ENCODE results near the gene POLR1A.
A peak's percentile ranks its signal among the peaks of the same experiment; 100 is the strongest.

POLR1A gene

DNA sequence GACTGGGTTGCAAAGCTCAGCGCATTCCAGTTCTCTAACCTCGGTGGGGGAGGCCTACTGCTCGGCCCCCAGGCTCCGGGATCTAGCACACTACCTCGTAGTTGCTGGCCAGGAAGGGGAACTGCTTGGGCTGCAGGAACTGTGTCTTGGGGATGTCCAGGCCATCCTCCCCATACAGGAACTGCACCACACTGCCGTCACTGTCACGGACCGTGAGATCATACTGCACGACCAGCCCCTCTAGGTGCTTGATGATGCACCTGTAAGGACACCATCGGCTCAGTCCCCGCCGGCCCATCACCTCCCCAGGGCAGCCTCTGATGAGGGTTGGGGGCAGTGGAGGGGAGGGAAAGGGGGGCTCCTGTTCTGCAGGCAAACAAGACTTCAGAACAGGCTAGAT, 61.6 kb downstream of the POLR1A start:
- Mint-ChIP-seq H3K9me3 (no peaks in the 10 kb centered on the region), H3K36me3 (ENCODE audit: low read depth) (peaks cover 57% of the 10 kb centered on the region), H3K4me1 (ENCODE audit: low read depth) (peaks cover 32% of the 10 kb centered on the region), H3K27ac (no peak overlapping the region), H3K4me3 (no peak overlapping the region), H3K27me3 (ENCODE audit: low read depth) (no peaks in the 10 kb centered on the region)

DNA sequence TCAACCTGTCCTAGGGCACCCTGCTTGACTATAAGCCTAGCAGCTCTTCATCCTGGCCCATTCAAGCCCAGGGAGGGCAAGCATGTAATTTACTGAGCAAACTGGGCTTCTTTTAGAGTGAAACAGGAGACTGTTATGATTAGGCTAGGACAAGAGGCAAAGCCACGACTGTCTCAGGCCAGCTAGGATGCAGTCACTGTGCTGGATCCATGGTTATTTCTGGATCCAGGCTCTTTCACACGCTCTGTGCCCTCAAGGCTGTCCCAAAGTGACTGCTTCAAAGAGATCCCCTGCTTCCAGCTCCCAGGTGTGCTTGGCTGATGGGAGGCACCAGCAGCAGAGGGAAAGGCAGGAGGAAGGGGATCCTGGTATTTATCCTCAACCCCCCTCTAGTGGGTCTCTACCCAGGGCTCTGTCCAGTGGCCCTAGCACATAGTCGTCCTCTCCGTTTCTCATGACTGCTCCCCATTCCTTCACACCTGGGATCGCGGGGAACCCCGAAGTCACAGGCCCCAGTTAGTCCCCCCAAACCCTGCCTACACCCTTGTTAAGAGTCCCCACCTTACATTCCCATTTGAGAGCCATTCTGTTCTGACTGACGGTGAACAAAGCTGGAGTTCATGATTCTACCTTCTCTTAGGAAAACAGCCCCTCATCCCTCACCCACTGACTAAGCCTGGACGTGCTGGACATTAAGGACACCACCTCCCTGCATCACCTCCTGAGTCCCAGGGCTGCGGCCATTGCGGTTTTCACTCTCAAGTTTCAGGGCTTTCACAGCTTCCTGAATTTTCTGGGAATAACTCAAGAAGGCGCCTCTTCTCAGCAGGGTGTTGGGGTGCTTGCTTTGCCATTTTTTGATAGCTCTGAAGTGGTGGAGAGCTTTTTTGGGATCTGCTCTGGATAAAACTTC, 63.2 kb downstream of the POLR1A start:
- Mint-ChIP-seq H3K4me1 (ENCODE audit: low read depth) (peaks cover 46% of the 10 kb centered on the region), H3K4me3 (no peak overlapping the region), H3K27me3 (ENCODE audit: low read depth) (no peaks in the 10 kb centered on the region), H3K36me3 (ENCODE audit: low read depth) (peaks cover 63% of the 10 kb centered on the region), H3K9me3 (no peaks in the 10 kb centered on the region), H3K27ac (peak overlapping the region; percentile 60)

DNA sequence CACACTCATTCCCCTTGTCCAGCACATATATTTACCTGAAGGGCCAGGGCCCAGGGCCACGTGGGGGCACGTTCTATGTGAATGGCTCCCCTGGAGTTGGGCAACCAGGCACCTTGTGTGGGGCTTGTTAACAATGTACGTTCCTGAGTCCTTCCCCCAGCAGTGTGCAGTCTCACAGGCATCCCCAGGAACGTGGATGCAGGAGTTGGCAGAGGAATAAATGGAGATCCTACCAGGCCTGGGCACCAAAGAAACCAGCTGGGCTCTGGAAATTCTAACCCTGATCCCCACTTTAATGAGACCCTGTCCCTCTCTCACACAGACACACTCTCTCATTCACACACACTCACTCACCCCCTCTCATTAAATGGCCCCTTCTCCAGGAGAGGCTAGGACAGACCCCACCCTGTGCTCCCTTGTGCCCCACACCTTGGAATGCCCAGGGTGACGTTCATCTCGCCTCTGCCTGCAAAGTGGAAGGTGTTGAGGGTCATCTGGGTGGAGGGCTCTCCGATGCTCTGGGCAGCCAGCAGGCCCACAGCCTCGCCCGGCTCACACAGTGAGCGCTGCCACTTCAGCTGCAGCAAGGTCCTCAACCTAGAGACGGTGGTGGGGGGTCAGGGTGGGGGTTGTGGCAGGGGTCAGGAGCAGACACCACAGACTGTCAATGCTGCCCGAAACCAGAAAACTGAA, 65.6 kb downstream of the POLR1A start:
- Mint-ChIP-seq H3K27ac (peak overlapping the region; percentile 9), H3K27me3 (ENCODE audit: low read depth) (no peaks in the 10 kb centered on the region), H3K9me3 (no peaks in the 10 kb centered on the region), H3K36me3 (ENCODE audit: low read depth) (peaks cover 56% of the 10 kb centered on the region), H3K4me1 (ENCODE audit: low read depth) (peaks cover 69% of the 10 kb centered on the region), H3K4me3 (no peak overlapping the region)

DNA sequence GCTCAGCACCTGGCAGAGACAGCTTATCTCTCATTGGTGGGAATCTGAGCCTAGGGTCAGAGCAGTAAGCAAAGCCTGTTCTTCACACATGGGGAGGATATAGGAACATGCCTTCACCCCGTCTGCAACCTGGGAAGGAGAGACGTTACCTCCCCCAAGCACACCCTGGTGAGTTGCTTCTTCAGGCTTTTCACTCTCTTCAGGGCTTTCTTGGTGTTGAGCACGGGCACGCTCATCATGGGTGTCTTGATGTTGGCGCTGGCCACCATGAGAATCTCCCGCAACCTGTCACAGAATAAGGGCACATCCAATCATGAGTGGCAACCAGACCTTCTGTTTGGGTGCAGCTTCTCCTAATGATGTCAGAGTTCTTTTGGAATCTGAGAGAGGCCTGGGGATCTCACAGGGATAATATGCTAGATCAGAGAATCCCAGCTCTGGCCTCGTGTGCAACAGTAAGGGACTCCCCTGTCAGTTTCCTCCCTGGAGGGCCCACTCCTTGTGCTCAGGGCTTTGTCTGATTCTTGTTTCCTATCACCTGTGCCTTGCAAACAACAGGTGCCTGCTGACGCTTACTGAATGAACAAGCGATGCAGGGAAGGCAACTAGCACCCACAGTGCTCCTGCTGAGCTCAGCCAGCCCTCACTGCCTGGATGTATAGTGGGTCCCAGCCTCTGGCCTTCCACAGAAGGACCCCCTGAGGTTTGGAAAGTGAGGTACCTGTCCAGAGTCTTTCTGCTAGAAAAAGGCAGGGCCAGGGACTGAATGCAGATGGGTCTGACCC, 66.3 kb downstream of the POLR1A start:
- Mint-ChIP-seq H3K9me3 (no peaks in the 10 kb centered on the region), H3K4me1 (ENCODE audit: low read depth) (peaks cover 74% of the 10 kb centered on the region), H3K4me3 (no peak overlapping the region), H3K36me3 (ENCODE audit: low read depth) (peaks cover 53% of the 10 kb centered on the region), H3K27me3 (ENCODE audit: low read depth) (no peaks in the 10 kb centered on the region), H3K27ac (peak overlapping the region; percentile 99)

DNA sequence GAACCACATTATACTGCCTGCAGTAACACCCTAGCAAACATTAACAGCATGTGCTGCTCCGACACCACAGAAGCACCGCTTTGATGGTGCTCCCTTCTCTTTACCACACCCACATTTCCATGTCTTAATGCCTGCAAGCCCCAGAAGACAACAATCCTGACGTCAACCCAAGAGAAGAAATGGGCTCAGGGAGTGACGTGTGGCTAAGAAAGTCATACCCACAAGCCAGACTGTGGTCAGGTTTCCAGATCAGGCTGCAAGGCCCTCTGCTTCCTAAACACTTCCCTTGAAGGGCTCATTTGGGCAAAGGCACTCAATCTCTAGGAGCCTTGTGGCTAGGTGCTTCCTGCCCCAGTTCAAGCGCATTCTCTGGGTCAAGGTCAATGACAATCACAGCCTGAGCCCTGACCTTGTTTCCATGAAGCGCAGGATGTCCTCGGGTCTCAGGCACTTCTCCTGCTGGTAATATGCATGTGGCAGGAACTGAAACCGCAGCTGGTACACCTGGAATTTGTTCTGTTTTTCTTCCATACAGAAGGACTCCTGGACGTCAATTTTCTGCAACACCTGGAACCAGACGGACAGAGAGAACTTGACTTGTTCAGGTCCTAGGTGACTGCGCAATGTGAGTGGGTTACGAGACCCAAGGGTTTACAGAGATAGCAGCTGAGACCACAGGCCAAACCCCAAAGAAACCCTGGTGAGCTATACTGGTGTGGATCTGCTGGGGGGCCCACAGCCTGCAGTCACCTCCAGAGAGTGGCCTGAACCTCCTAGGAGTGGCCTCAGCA, 67.2 kb downstream of the POLR1A start:
- H3K27me3 Mint-ChIP-seq (ENCODE audit: low read depth) = no peaks in the 10 kb centered on the region
- peaks cover 57% of the 10 kb centered on the region for H3K36me3 Mint-ChIP-seq (ENCODE audit: low read depth)
- H3K4me1 Mint-ChIP-seq (ENCODE audit: low read depth) = peaks cover 80% of the 10 kb centered on the region
- no peaks in the 10 kb centered on the region for H3K9me3 Mint-ChIP-seq
- H3K27ac Mint-ChIP-seq = peak overlapping the region; percentile 99
- peak overlapping the region; percentile 82 for H3K4me3 Mint-ChIP-seq

DNA sequence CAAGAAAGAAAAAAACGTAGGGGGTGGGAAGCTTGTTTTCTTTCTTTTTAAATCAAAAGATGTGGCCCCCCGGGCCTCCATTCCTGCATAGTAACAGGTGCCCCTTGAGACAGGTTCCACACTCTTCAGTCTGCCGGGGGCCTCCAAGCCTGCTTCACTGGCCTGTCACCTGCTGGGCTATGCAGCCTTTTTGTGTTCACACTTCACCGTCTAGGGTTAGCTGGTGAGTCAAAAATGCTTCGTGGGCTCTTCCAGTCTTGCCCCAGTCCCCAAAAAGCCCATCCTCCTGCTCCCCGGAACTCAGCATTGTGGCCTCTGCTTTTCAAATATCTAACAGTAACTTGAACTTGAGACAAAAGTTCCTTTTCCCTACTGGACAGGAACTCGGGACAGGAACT, 67.9 kb downstream of the POLR1A start:
- Mint-ChIP-seq H3K27me3 (ENCODE audit: low read depth) (no peaks in the 10 kb centered on the region), H3K9me3 (no peaks in the 10 kb centered on the region), H3K27ac (peak overlapping the region; percentile 99), H3K4me3 (peak overlapping the region; percentile 82), H3K4me1 (ENCODE audit: low read depth) (peaks cover 79% of the 10 kb centered on the region), H3K36me3 (ENCODE audit: low read depth) (peaks cover 55% of the 10 kb centered on the region)

DNA sequence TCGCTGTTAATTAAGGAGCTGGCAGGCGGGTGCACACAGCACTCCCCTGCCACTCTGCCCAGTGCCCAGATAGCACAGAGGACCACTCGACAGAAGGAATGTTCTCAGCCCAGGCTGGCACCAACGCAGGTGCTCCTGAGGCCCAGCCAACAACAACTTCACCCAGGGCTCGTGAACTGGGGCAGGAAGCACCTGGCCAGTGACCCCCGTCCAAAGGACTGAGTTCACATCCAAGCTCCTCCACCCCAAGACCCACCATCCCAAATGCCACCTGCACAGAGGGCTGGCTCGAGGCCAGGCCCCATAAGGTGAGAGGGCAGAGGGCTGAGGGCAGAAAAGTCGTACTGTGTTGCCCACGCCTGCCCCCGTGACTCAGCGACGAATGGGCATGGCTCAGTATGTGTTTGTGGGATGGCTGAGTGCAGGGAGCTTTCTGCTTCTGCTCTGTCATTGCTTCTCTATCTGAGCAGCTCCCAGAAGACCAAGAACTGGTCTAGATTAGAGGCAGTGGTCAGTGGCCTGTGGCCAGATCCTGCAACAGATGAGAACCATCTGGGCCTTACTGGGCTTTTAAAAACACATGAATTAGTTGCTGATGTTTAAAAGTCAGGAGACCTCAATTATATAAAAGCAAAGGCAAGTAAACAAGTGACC, 68.4 kb downstream of the POLR1A start:
- Mint-ChIP-seq H3K4me3 (peak overlapping the region; percentile 59), H3K27me3 (ENCODE audit: low read depth) (no peaks in the 10 kb centered on the region), H3K36me3 (ENCODE audit: low read depth) (peaks cover 56% of the 10 kb centered on the region), H3K27ac (peak overlapping the region; percentile 99), H3K4me1 (ENCODE audit: low read depth) (peaks cover 77% of the 10 kb centered on the region), H3K9me3 (no peaks in the 10 kb centered on the region)

DNA sequence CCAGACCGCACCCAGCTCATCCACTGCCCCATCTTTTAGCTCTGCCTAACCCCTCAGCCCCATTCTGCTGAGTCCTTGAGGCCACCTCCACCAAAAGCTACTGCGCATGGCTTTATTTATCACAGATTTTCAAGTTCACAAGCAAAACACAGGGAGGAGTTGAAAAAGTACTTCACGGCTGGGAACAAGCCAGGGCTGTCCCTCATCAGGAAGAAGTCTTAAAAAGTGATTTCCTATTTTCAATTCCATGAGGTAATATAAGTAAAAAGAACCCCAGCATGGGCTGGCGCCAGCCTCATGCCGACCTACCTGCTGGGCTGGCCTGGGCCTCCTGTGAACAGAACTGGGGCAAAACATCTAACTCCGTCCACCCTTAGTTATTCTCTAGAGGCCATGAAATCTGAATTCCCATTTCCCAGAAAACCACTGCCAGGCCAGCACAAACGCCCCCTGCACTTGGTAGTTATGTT, 69.0 kb downstream of the POLR1A start:
- Mint-ChIP-seq H3K27ac (peak overlapping the region; percentile 99), H3K36me3 (ENCODE audit: low read depth) (peaks cover 56% of the 10 kb centered on the region), H3K27me3 (ENCODE audit: low read depth) (no peaks in the 10 kb centered on the region), H3K4me3 (peak overlapping the region; percentile 59), H3K9me3 (no peaks in the 10 kb centered on the region), H3K4me1 (ENCODE audit: low read depth) (peaks cover 80% of the 10 kb centered on the region)

DNA sequence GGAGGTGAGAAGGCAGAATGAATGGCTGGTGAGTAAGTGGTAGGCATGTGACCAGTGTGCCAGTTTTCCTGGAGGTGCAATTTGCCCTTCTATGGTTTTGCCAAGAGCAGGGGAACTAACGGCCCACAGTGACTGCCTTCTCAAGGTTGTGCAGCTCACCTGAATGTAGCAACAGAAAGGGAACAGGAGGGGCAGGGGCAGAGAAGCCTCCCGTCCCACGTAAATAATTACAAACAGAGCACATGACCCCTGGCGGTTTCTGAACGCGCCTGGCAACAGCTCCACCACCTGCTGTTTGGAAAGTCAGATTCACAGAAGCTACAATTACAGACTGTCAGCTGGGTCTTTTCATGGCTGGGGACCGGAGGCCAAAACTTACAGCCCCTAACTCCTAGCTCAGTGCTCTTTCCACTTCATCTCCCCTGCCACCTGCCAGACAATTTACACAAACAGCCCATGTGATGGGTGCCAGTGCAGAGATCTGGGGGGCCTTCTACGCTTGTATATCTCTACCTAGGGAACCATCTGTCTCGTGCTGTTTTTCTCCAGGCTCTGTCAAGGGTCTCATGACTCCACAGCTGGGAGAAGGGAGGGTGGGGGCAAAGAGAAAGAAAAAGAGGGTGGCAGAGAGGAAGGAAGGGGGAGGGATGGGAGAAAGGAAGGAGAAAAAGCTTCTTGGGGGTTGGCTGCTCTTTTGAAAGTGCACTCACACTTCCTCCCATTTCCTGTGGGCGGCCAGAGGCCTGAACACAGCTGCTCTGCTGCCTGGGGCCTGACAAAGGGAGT, 69.6 kb downstream of the POLR1A start:
- Mint-ChIP-seq H3K36me3 (ENCODE audit: low read depth) (peaks cover 54% of the 10 kb centered on the region), H3K9me3 (no peaks in the 10 kb centered on the region), H3K27me3 (ENCODE audit: low read depth) (no peaks in the 10 kb centered on the region), H3K27ac (peak overlapping the region; percentile 99), H3K4me3 (peak overlapping the region; percentile 59), H3K4me1 (ENCODE audit: low read depth) (peaks cover 76% of the 10 kb centered on the region)

DNA sequence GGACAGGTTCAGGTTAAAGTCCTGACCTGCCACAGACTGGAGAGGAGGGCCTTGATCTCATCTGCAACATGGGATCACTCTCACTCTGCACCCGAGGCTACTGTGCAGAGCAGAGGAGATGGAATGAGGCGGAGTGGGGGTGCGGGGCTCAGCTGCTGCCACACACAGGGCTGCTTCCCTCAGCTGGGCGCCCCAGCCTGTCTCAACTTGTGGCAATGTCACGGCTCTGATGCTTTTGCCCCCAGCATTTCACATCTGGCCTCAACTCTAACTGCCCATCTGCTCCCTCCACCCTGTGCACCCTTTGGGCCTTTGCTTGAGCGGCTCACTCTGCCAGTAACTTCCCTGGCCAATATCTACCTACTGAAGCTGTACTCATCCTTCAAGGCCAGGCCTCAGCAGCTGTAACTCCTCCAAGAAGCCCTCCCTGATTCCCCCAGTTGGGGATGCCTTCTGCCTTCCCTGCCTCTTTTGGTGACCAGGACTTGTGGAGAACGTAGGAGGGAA, 70.3 kb downstream of the POLR1A start:
- H3K27ac Mint-ChIP-seq = peak overlapping the region; percentile 99
- H3K9me3 Mint-ChIP-seq = no peaks in the 10 kb centered on the region
- H3K36me3 Mint-ChIP-seq (ENCODE audit: low read depth) = peaks cover 51% of the 10 kb centered on the region
- H3K4me1 Mint-ChIP-seq (ENCODE audit: low read depth) = peaks cover 69% of the 10 kb centered on the region
- H3K4me3 Mint-ChIP-seq = peak overlapping the region; percentile 59
- H3K27me3 Mint-ChIP-seq (ENCODE audit: low read depth) = no peaks in the 10 kb centered on the region

DNA sequence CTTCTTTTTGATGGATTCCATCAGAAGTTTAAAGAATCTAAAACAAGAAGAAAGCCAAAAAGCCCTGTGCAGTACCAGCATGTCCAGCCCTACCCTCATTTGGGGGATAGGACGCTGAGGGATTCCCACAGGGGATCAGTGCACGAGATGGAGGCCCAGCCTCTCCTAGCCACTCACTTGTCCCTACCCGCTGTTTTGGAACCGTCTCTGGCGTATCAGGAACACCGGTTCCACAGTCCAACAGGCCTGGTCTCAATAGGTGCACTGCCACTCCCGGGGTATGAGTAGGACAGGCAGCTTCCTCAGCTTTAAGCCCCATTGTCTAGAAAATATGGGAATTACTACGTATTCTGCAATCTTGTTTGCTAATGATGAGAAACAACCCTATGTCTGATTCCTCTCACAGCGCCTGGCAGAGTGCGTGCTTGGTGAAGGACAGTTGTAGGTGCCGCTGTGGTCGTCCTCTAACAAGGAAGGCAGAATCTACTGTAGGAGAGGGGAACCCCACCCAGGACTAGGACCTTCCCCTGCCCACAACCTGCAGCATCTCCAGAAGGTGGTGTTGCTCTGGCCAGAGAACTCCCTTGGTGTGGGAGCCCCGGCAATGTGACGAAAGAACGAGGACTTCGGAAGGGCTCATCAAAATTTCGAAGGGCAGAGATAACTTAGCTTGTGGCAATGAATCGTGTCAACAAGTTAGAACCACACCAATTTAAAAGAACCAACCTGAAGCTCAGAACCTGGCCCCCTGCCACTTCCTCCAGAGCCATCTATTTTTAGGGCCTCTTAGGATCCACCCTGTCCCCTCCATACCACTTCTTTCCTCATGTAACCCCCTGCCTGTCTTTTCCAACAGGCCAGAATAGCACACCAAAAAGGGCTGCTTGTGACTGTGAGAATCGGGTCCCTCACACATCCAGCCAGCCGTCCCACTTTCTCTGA, 71.7 kb downstream of the POLR1A start:
- Mint-ChIP-seq H3K27ac (peak overlapping the region; percentile 86), H3K9me3 (no peaks in the 10 kb centered on the region), H3K4me1 (ENCODE audit: low read depth) (peaks cover 55% of the 10 kb centered on the region), H3K4me3 (peak overlapping the region; percentile 19), H3K36me3 (ENCODE audit: low read depth) (peaks cover 55% of the 10 kb centered on the region), H3K27me3 (ENCODE audit: low read depth) (no peaks in the 10 kb centered on the region)

Measured in T-helper 1 cell treated with Interleukin-12 subunit alpha and Interleukin-12 subunit beta and Interleukin-4 antibody, amounts not matched to agents 30 μg/mL and 1 μg/mL, for 36 hours (primary cell).